Bone marrow (tissue), 2 donors: Measurements from ENCODE around the gene G0S2.

Experiments
- DNase-seq, 2 donors: peaks; one replicate each; lab custom pipeline; 2025; lab: John Stamatoyannopoulos, UW

G0S2 gene

GRCh38 chr1:209674957-209675564 is at the start of gene G0S2:
TSS of gene G0S2 (plus strand) at chr1:209675412. CDS start at chr1:209675685, 273 bp downstream.
- peak in 1 of 2 donors; percentile 76 for DNase-seq

- no peak for DNase-seq
Observed at GRCh38 chr1:209625791-209626285, 49.4 kb upstream of the G0S2 start.

GRCh38 chr1:209626346-209627026 is 48.7 kb upstream of the G0S2 start:
- DNase-seq, result no peak

GRCh38 chr1:209627027-209627731 is 48.0 kb upstream of the G0S2 start:
- DNase-seq, result peak in 1 of 2 donors; percentile 33

- peak; percentile 46 to 50 for DNase-seq
Observed at GRCh38 chr1:209627732-209628196, 47.4 kb upstream of the G0S2 start.

- DNase-seq, result no peak
Observed at GRCh38 chr1:209628618-209629299, 46.5 kb upstream of the G0S2 start.

GRCh38 chr1:209629621-209630382 is 45.4 kb upstream of the G0S2 start:
- no peak for DNase-seq

GRCh38 chr1:209630383-209631225 is 44.6 kb upstream of the G0S2 start:
- no peak for DNase-seq

- no peak for DNase-seq
Observed at GRCh38 chr1:209633335-209633997, 41.7 kb upstream of the G0S2 start.

GRCh38 chr1:209634005-209634737 is 41.0 kb upstream of the G0S2 start:
- DNase-seq, result no peak

GRCh38 chr1:209635850-209636249 is 39.4 kb upstream of the G0S2 start:
- no peak for DNase-seq

GRCh38 chr1:209641832-209642172 is 33.4 kb upstream of the G0S2 start:
- DNase-seq, result no peak

- no peak for DNase-seq
Observed at GRCh38 chr1:209642816-209643215, 32.4 kb upstream of the G0S2 start.

GRCh38 chr1:209643285-209644020 is 31.8 kb upstream of the G0S2 start:
- no peak for DNase-seq

- no peak for DNase-seq
Observed at GRCh38 chr1:209645574-209646452, 29.4 kb upstream of the G0S2 start.

GRCh38 chr1:209646558-209646957 is 28.7 kb upstream of the G0S2 start:
- no peak for DNase-seq

- DNase-seq, result no peak
Observed at GRCh38 chr1:209647156-209647555, 28.1 kb upstream of the G0S2 start.

GRCh38 chr1:209648346-209648745 is 26.9 kb upstream of the G0S2 start:
- DNase-seq, result no peak
